Fibroblast of lung (primary cell): ENCODE results near the gene CEP20. TPM values are rescaled to one million over a fixed set of nuclear protein-coding genes. Genes with fewer than 3 reads are reported as not detected.

ENCODE experiments used
- DNase-seq, 2 donors: peaks; one replicate each; pipeline versions ENCODE4 v3.0.0 to v3.0.0-alpha.2; 2010; ENCODE audit warnings: low read depth in 2 of 2
- H2AFZ ChIP-seq: 2 replicates; pipeline ENCODE4 v1.5.1; 2012; ENCODE audit warnings: low read length, control low read depth, inconsistent platforms
- H3K27ac ChIP-seq: 2 replicates; pipeline ENCODE4 v1.5.1; 2011; ENCODE audit warnings: low read length, control low read depth; ENCODE audit not compliant: insufficient read depth
- H3K27me3 ChIP-seq: 2 replicates; pipeline ENCODE4 v1.5.1; 2011; ENCODE audit warnings: mild to moderate bottlenecking, low read length; ENCODE audit not compliant: control insufficient read depth, insufficient read depth
- H3K36me3 ChIP-seq: 2 replicates; pipeline ENCODE4 v1.5.1; 2011; ENCODE audit warnings: low read length; ENCODE audit not compliant: control insufficient read depth, insufficient read depth
- H3K4me1 ChIP-seq: 2 replicates; pipeline ENCODE4 v1.5.1; 2011; ENCODE audit warnings: low read length; ENCODE audit not compliant: control insufficient read depth, insufficient read depth; ENCODE audit errors: extremely low read depth
- H3K4me2 ChIP-seq: 2 replicates; pipeline ENCODE4 v1.5.1; 2011; ENCODE audit warnings: low read length, control low read depth; ENCODE audit not compliant: insufficient read depth; ENCODE audit errors: extremely low read depth
- H3K4me3 ChIP-seq, 4 experiments: fragments of 200-600 bp in 1 of 4; sonication (generic) in 1 of 4; replicated peaks in 1 of 4; 2 replicates each; pipeline ENCODE4 v1.5.1; 2011 to 2016; ENCODE audit warnings: low read length in 4 of 4, low read depth in 3 of 4, mild to moderate bottlenecking in 3 of 4, control low read depth in 2 of 4, inconsistent platforms in 1 of 4, mixed read lengths in 1 of 4; ENCODE audit not compliant: insufficient read depth in 1 of 4; ENCODE audit errors: control extremely low read depth in 1 of 4
- H3K79me2 ChIP-seq: 2 replicates; pipeline ENCODE4 v1.5.1; 2012; ENCODE audit warnings: mild to moderate bottlenecking, low read length, inconsistent platforms; ENCODE audit not compliant: control insufficient read depth, insufficient read depth
- H3K9ac ChIP-seq: 2 replicates; pipeline ENCODE4 v1.5.1; 2011; ENCODE audit warnings: mild to moderate bottlenecking, low read length, control low read depth; ENCODE audit not compliant: insufficient read depth
- H3K9me3 ChIP-seq: 2 replicates; pipeline ENCODE4 v1.5.1; 2012; ENCODE audit warnings: low read depth, low read length; ENCODE audit not compliant: control insufficient read depth, insufficient read depth
- H4K20me1 ChIP-seq: 2 replicates; pipeline ENCODE4 v1.5.1; 2011; ENCODE audit warnings: low read length; ENCODE audit not compliant: control insufficient read depth, insufficient read depth; ENCODE audit errors: extremely low read depth
- EZH2 ChIP-seq: IDR thresholded peaks from 2 replicates; pipeline ENCODE4 v1.5.1; 2012; ENCODE audit warnings: low read length, control low read depth, mild to moderate bottlenecking; ENCODE audit errors: missing control alignments
- polyA plus RNA-seq, 2 donors: library from polyadenylated mRNA; depleted of rRNA in 1 of 2; stranded (reverse) in 1 of 2; unstranded in 1 of 2; fragments of >200 nt; gene quantifications; 2 replicates each; pipeline ENCODE4 v1.2.1, GENCODE V29; 2011 to 2012; ENCODE audit warnings: missing spikeins in 1 of 2
- total RNA-seq: library from RNA; depleted of rRNA; stranded (reverse); fragments of >200 nt; gene quantifications from 2 replicates; pipeline ENCODE4 v1.2.1, GENCODE V29; 2014
- TF ChIP-seq, protein P1 (sequence below), 2 donors: IDR thresholded peaks in 1 of 2; conservative IDR thresholded peaks in 1 of 2; 1 replicate in 1 of 2; 2 replicates in 1 of 2; pipeline ENCODE4 v1.5.1; 2011 to 2012; ENCODE audit warnings: low read length in 2 of 2, control low read depth in 1 of 2, inconsistent platforms in 1 of 2, low read depth in 1 of 2, mild to moderate bottlenecking in 1 of 2

The CEP20 gene
- total and polyA plus RNA-seq, 2 donors (not counting 1 experiment from before 2014, with no cell fraction given): 42.9 to 60.9 TPM

DNA sequence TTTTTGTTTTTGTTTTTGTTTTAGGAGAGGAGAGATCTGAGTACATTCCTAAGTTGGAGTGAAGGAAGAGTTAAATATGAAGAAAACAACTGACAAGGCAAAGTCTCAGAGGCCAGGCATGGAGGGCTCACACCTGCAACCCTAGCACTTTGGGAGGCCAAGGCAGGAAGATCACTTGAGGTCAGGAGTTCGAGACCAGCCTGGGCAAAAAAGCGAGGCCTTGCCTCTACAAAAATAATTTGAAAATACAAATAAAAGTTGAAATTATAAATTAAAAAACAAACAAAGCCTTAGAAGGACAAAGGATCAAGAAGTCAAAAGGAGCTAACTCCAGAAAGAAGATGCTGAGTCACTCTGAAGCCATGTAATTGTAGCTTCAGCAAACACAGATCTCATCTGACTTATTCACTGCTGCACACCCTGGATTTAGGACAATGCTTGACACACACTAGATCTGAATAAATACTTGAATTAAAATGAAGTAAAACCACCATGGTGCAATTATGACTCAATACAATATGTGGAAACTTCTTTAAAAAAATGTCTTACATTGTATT is 9.1 kb downstream of the CEP20 start:
- Histone ChIP-seq H3K9me3 (no peaks in the 10 kb centered on the region), H3K27ac (peak overlapping the region; percentile 71), H3K27me3 (no peaks in the 10 kb centered on the region), H3K4me1 (peaks cover 14% of the 10 kb centered on the region), H3K36me3 (peaks cover 6% of the 10 kb centered on the region), H2AFZ (no peak overlapping the region), H4K20me1 (no peaks in the 10 kb centered on the region), H3K4me2 (peak overlapping the region; percentile 19), H3K4me3 (no peak overlapping the region), H3K9ac (no peak overlapping the region), H3K79me2 (peaks cover 33% of the 10 kb centered on the region)
- TF ChIP-seq EZH2: no peak
- TF ChIP-seq, protein P1, sequence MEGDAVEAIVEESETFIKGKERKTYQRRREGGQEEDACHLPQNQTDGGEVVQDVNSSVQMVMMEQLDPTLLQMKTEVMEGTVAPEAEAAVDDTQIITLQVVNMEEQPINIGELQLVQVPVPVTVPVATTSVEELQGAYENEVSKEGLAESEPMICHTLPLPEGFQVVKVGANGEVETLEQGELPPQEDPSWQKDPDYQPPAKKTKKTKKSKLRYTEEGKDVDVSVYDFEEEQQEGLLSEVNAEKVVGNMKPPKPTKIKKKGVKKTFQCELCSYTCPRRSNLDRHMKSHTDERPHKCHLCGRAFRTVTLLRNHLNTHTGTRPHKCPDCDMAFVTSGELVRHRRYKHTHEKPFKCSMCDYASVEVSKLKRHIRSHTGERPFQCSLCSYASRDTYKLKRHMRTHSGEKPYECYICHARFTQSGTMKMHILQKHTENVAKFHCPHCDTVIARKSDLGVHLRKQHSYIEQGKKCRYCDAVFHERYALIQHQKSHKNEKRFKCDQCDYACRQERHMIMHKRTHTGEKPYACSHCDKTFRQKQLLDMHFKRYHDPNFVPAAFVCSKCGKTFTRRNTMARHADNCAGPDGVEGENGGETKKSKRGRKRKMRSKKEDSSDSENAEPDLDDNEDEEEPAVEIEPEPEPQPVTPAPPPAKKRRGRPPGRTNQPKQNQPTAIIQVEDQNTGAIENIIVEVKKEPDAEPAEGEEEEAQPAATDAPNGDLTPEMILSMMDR (conservative IDR thresholded peaks at IDR 0.05 in 1 of 2, IDR thresholded peaks at IDR 0.05 in 1 of 2; ENCODE audit: low read depth in 1 of 2, low read length in 2 of 2): no peak
- peak; percentile 91 to 96 for DNase-seq

DNA sequence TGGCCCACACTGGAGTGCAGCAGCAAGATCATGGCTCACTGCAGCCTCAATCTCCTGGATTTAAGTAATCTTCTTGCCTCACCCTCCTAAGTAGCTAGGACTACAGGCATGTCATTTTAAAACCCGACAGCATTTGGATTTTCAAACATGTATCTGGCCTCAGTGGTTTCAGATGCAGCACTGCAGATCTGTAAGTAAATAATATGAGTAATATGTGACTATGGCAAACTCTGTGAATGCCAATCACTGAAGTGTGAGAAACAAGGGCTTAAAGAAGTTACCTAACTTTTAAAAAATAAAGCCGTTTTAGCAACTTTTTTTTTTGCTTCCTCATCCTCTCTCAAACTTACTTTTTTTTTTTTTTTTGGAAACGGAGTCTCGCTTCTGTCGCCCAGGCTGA is 11.9 kb downstream of the CEP20 start:
- Histone ChIP-seq H3K27me3 (no peaks in the 10 kb centered on the region), H2AFZ (no peak overlapping the region), H3K27ac (no peak overlapping the region), H3K36me3 (peaks cover 1% of the 10 kb centered on the region), H3K9ac (no peak overlapping the region), H4K20me1 (no peaks in the 10 kb centered on the region), H3K4me3 (no peak overlapping the region), H3K4me1 (peaks cover 12% of the 10 kb centered on the region), H3K4me2 (no peak overlapping the region), H3K9me3 (no peaks in the 10 kb centered on the region), H3K79me2 (peaks cover 14% of the 10 kb centered on the region)
- TF ChIP-seq, protein P1 (conservative IDR thresholded peaks at IDR 0.05 in 1 of 2, IDR thresholded peaks at IDR 0.05 in 1 of 2; ENCODE audit: low read depth in 1 of 2, low read length in 2 of 2): no peak
- no peak for TF ChIP-seq EZH2
- no peak for DNase-seq

DNA sequence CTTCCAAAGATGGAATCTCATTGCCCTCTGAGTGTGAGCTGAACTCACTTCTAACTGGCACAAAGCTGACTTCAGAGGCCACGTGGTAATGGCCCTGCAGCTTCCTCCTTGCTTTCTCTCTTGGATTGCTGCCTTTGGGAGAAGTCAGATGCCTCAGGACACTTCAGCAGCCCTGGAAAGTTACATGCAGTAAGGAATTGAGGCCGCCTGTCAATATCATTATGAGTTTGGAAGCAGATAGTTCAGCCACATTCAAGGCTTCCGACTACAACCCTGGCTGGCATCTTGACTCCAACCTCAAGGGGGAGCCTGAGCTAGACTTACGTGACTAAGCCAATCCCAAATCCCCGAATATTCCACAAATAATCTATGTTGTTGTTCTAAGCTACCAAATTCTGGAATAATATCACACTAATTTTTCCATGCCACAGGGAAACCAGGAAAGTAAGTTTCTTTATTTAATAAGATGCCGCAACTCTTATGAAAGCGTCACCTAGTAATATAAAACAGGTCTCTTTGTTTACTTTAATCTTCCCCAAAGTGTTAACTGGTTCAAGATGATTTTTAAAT is 13.6 kb downstream of the CEP20 start:
- H4K20me1 ChIP-seq: no peaks in the 10 kb centered on the region
- peak; percentile 64 to 87 for DNase-seq
- TF ChIP-seq, protein P1 (conservative IDR thresholded peaks at IDR 0.05 in 1 of 2, IDR thresholded peaks at IDR 0.05 in 1 of 2; ENCODE audit: low read depth in 1 of 2, low read length in 2 of 2): peak; percentile 88 to 97
- TF ChIP-seq EZH2: no peak
- H3K36me3 ChIP-seq: peaks cover 1% of the 10 kb centered on the region
- peak overlapping the region; percentile 72 for H2AFZ ChIP-seq
- no peaks in the 10 kb centered on the region for H3K27me3 ChIP-seq
- peaks cover 3% of the 10 kb centered on the region for H3K4me1 ChIP-seq
- H3K27ac ChIP-seq: no peak overlapping the region
- no peak overlapping the region for H3K4me2 ChIP-seq
- H3K4me3 ChIP-seq: no peak overlapping the region
- no peak overlapping the region for H3K9ac ChIP-seq
- H3K9me3 ChIP-seq: no peaks in the 10 kb centered on the region
- H3K79me2 ChIP-seq: peaks cover 11% of the 10 kb centered on the region
